ENCODE measurements around the gene SLC23A3.

DNA sequence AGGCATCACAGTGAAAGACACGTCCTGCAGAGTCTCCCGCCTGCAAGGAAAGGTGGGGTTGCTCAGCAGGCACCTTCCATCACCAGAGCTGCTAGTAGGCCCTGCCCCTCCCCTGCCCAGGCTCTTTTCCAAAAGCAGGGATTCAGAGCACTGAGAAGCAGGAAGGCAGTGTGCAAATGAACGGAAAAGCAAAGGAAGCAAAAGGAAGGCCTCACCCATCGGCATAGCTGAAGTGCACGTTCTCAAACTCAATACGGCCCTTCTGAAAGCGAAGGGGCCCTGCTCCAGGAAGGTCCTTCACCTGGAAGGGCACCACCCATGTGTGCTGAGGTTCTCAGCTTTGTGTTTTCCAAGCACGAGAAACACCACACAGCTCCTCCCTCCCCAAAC is 43.2 kb upstream of the SLC23A3 start:
- TF ChIP-seq, protein P1, sequence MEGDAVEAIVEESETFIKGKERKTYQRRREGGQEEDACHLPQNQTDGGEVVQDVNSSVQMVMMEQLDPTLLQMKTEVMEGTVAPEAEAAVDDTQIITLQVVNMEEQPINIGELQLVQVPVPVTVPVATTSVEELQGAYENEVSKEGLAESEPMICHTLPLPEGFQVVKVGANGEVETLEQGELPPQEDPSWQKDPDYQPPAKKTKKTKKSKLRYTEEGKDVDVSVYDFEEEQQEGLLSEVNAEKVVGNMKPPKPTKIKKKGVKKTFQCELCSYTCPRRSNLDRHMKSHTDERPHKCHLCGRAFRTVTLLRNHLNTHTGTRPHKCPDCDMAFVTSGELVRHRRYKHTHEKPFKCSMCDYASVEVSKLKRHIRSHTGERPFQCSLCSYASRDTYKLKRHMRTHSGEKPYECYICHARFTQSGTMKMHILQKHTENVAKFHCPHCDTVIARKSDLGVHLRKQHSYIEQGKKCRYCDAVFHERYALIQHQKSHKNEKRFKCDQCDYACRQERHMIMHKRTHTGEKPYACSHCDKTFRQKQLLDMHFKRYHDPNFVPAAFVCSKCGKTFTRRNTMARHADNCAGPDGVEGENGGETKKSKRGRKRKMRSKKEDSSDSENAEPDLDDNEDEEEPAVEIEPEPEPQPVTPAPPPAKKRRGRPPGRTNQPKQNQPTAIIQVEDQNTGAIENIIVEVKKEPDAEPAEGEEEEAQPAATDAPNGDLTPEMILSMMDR (conservative IDR thresholded peaks at IDR 0.05; ENCODE audit: low read depth, low read length) = no peak
- no peak for TF ChIP-seq EZH2 (IDR thresholded peaks at IDR 0.05; ENCODE audit: borderline replicate concordance, low read depth, low read length, poor library complexity, severe bottlenecking)
